IMR-90 (cell line): ENCODE results near the gene RCN2. TPM values are rescaled to one million over a fixed set of nuclear protein-coding genes. Genes with fewer than 3 reads are reported as not detected.

Experiments used
- ATAC-seq: fragments of 200-7000 bp; cut with Tn5 transposase; 2 replicates; pipeline ENCODE4 v1.9.1; 2020; ENCODE audit warnings: low read depth, mild to moderate bottlenecking, moderate library complexity
- BruUV-seq: library from RNA; stranded (reverse); fragments of 400-500 nt; replicated peaks from 2 replicates; lab custom pipeline; 2021; lab: Mats Ljungman, UMichigan
- CTCF ChIA-PET: fragments of 300-600 bp; formaldehyde crosslinking; extraction: SDS; loops from one replicate; lab custom pipeline; 2021; ENCODE audit warnings: antibody characterized with exemption; lab: Yijun Ruan, JAX
- POLR2A ChIA-PET: fragments of 300-600 bp; sonication (Branson Sonifier 250); formaldehyde crosslinking; loops from one replicate; lab custom pipeline; 2022; ENCODE audit warnings: antibody characterized with exemption; ENCODE audit not compliant: unreplicated experiment; lab: Charles Lee
- DNase-seq: peaks from one replicate; pipeline ENCODE4 v3.0.0; 2013
- H2AFZ ChIP-seq: replicated peaks from 2 replicates; pipeline ENCODE3; 2013; ENCODE audit warnings: low read length, mild to moderate bottlenecking; ENCODE audit not compliant: poor library complexity
- H2AK5ac ChIP-seq: 2 replicates; pipeline ENCODE4 v1.6.1; 2013; ENCODE audit warnings: low read depth, low read length, inconsistent platforms
- H2AK9ac ChIP-seq: replicated peaks from 2 replicates; pipeline ENCODE3; 2013; ENCODE audit warnings: mild to moderate bottlenecking, low read depth, low read length, moderate library complexity; ENCODE audit not compliant: poor library complexity
- H2BK120ac ChIP-seq: 2 replicates; pipeline ENCODE4 v1.6.1; 2013; ENCODE audit warnings: low read depth, low read length, inconsistent platforms
- H2BK15ac ChIP-seq: 3 replicates; pipeline ENCODE4 v1.6.1; 2013; ENCODE audit warnings: low read depth, low read length, inconsistent platforms
- H2BK20ac ChIP-seq: 2 replicates; pipeline ENCODE4 v1.6.1; 2013; ENCODE audit warnings: low read depth, mild to moderate bottlenecking, inconsistent platforms, low read length, moderate library complexity
- H2BK5ac ChIP-seq: 2 replicates; pipeline ENCODE4 v1.6.1; 2013; ENCODE audit warnings: mild to moderate bottlenecking, low read depth, low read length, inconsistent platforms; ENCODE audit not compliant: poor library complexity, severe bottlenecking
- H3K14ac ChIP-seq: replicated peaks from 2 replicates; pipeline ENCODE4 v1.6.1; 2013; ENCODE audit warnings: low read depth, low read length, inconsistent platforms
- H3K18ac ChIP-seq: 2 replicates; pipeline ENCODE4 v1.6.1; 2013; ENCODE audit warnings: low read depth, low read length, control low read depth
- H3K23ac ChIP-seq: 2 replicates; pipeline ENCODE4 v1.6.1; 2013; ENCODE audit warnings: low read depth, low read length, inconsistent platforms
- H3K27ac ChIP-seq: 2 replicates; pipeline ENCODE4 v1.5.1; 2013; ENCODE audit warnings: mild to moderate bottlenecking, control low read depth, low read length; ENCODE audit not compliant: insufficient read depth
- H3K27me3 ChIP-seq: 2 replicates; pipeline ENCODE4 v1.6.1; 2013; ENCODE audit warnings: low read length; ENCODE audit not compliant: control insufficient read depth, insufficient read depth
- H3K36me3 ChIP-seq: 2 replicates; pipeline ENCODE4 v1.6.1; 2013; ENCODE audit warnings: low read length, mixed read lengths; ENCODE audit not compliant: control insufficient read depth, insufficient read depth
- H3K4ac ChIP-seq: 2 replicates; pipeline ENCODE4 v1.6.1; 2013; ENCODE audit warnings: low read depth, low read length, inconsistent platforms
- H3K4me1 ChIP-seq: 2 replicates; pipeline ENCODE4 v1.6.1; 2013; ENCODE audit warnings: low read length, mixed read lengths; ENCODE audit not compliant: control insufficient read depth, insufficient read depth
- H3K4me2 ChIP-seq: 2 replicates; pipeline ENCODE4 v1.6.1; 2013; ENCODE audit warnings: low read depth, mild to moderate bottlenecking, control low read depth, low read length, moderate library complexity
- H3K4me3 ChIP-seq: 2 replicates; pipeline ENCODE4 v1.5.1; 2013; ENCODE audit warnings: low read depth, mild to moderate bottlenecking, control low read depth, low read length, moderate library complexity; ENCODE audit not compliant: insufficient read depth
- H3K56ac ChIP-seq: 2 replicates; pipeline ENCODE4 v1.6.1; 2013; ENCODE audit warnings: low read length, inconsistent platforms; ENCODE audit not compliant: insufficient read depth; ENCODE audit errors: extremely low read depth
- H3K79me1 ChIP-seq, 2 experiments: 2 replicates each; pipeline ENCODE4 v1.6.1; 2013; ENCODE audit warnings: low read length in 2 of 2, inconsistent platforms in 1 of 2, low read depth in 1 of 2
- H3K9ac ChIP-seq: 2 replicates; pipeline ENCODE4 v1.6.1; 2013; ENCODE audit warnings: low read depth, low read length, control low read depth
- H3K9me1 ChIP-seq: 2 replicates; pipeline ENCODE4 v1.6.1; 2013; ENCODE audit warnings: low read length, inconsistent platforms; ENCODE audit not compliant: insufficient read depth
- H3K9me3 ChIP-seq: 2 replicates; pipeline ENCODE4 v1.6.1; 2013; ENCODE audit warnings: low read length; ENCODE audit not compliant: control insufficient read depth, insufficient read depth
- H4K20me1 ChIP-seq: 2 replicates; pipeline ENCODE4 v1.6.1; 2013; ENCODE audit warnings: low read length, inconsistent platforms; ENCODE audit not compliant: insufficient read depth
- H4K5ac ChIP-seq: 2 replicates; pipeline ENCODE4 v1.6.1; 2013; ENCODE audit warnings: mild to moderate bottlenecking, low read depth, low read length, control low read depth
- H4K8ac ChIP-seq, 2 experiments: 2 replicates each; pipeline ENCODE4 v1.6.1; 2013; ENCODE audit warnings: low read depth in 2 of 2, low read length in 2 of 2, control low read depth in 1 of 2, inconsistent platforms in 1 of 2
- H4K91ac ChIP-seq: 2 replicates; pipeline ENCODE4 v1.6.1; 2013; ENCODE audit warnings: low read depth, low read length, inconsistent platforms; ENCODE audit not compliant: insufficient read depth
- BHLHE40 ChIP-seq: fragments of 150-350 bp; IDR thresholded peaks from 2 replicates; pipeline ENCODE4 v1.6.1; 2016; ENCODE audit warnings: mild to moderate bottlenecking, low read depth, low read length
- CEBPB ChIP-seq: IDR thresholded peaks from 2 replicates; pipeline ENCODE4 v1.6.1; 2012; ENCODE audit warnings: low read depth, low read length, improper control_type of control experiment
- CHD1 ChIP-seq: IDR thresholded peaks from 2 replicates; pipeline ENCODE4 v1.6.1; 2012; ENCODE audit warnings: low read depth, low read length, improper control_type of control experiment
- ELK1 ChIP-seq: fragments of 150-350 bp; IDR thresholded peaks from 2 replicates; pipeline ENCODE4 v1.6.1; 2016; ENCODE audit warnings: low read depth, mild to moderate bottlenecking, low read length, moderate library complexity, borderline replicate concordance
- FOS ChIP-seq: fragments of 150-350 bp; IDR thresholded peaks from 2 replicates; pipeline ENCODE4 v1.6.1; 2016; ENCODE audit warnings: low read depth, low read length
- MAFK ChIP-seq: IDR thresholded peaks from 2 replicates; pipeline ENCODE4 v1.6.1; 2012; ENCODE audit warnings: low read depth, low read length, improper control_type of control experiment
- MAZ ChIP-seq: IDR thresholded peaks from 2 replicates; pipeline ENCODE4 v1.6.1; 2012; ENCODE audit warnings: low read depth, mild to moderate bottlenecking, low read length, improper control_type of control experiment, moderate library complexity, borderline replicate concordance
- MXI1 ChIP-seq: IDR thresholded peaks from 2 replicates; pipeline ENCODE4 v1.6.1; 2012; ENCODE audit warnings: low read depth, mild to moderate bottlenecking, low read length, moderate library complexity, borderline replicate concordance
- NFE2L2 ChIP-seq: fragments of 150-350 bp; IDR thresholded peaks from 2 replicates; pipeline ENCODE4 v1.6.1; 2016; ENCODE audit warnings: low read depth, mild to moderate bottlenecking, low read length
- POLR2A ChIP-seq: IDR thresholded peaks from 2 replicates; pipeline ENCODE4 v1.6.1; 2012; ENCODE audit warnings: mild to moderate bottlenecking, low read depth, low read length
- RAD21 ChIP-seq: IDR thresholded peaks from 2 replicates; pipeline ENCODE4 v1.6.1; 2012; ENCODE audit warnings: low read length, improper control_type of control experiment
- RCOR1 ChIP-seq: IDR thresholded peaks from 2 replicates; pipeline ENCODE4 v1.6.1; 2012; ENCODE audit warnings: mild to moderate bottlenecking, low read length, improper control_type of control experiment; ENCODE audit not compliant: insufficient replicate concordance
- RFX5 ChIP-seq: IDR thresholded peaks from 2 replicates; pipeline ENCODE4 v1.8.0; 2012; ENCODE audit warnings: low read depth, mild to moderate bottlenecking, low read length, moderate library complexity
- SMC3 ChIP-seq: fragments of 150-350 bp; IDR thresholded peaks from 2 replicates; pipeline ENCODE4 v1.6.1; 2016; ENCODE audit warnings: low read depth, mild to moderate bottlenecking, antibody characterized with exemption, low read length, moderate library complexity
- WGBS, 2 experiments: methylation state at CpG; one replicate each; pipeline versions ENCODE4 v1.1.5 to v1.1.7; 2013; ENCODE audit warnings: missing lambda C conversion rate in 2 of 2; ENCODE audit not compliant: insufficient read length in 1 of 2; ENCODE audit errors: extremely low coverage in 2 of 2; 5-methylcytosine and 5-hydroxymethylcytosine counted together
- dilution Hi-C: fragments of 300-500 bp; cut with HindIII; formaldehyde crosslinking; loops from one replicate; pipeline ENCODE4 v1.14.3; 2018; ENCODE audit warnings: low sequenced_read_pairs; ENCODE audit not compliant: unreplicated experiment
- in situ Hi-C: fragments of 300-500 bp; cut with MboI; formaldehyde crosslinking; loops from 3 replicates; pipeline ENCODE4 v1.14.3; 2019; ENCODE audit warnings: low sequenced_read_pairs, inconsistent platforms, mixed read lengths
- intact Hi-C: fragments of 100-400 bp; cut with micrococcal nuclease; formaldehyde crosslinking; loops from 2 replicates; pipeline ENCODE4 v1.10.0; 2022
- polyA plus RNA-seq, 3 experiments: library from polyadenylated mRNA; depleted of rRNA; stranded (reverse); fragments of >200 nt; gene quantifications; 2 replicates each; pipeline ENCODE4 v1.2.3, GENCODE V29; 2012; ENCODE audit warnings: low replicate concordance in 1 of 3
- total RNA-seq: library from RNA; depleted of rRNA; stranded (reverse); fragments of >200 nt; gene quantifications from 2 replicates; pipeline ENCODE4 v1.2.3, GENCODE V29; 2012
- TF ChIP-seq, protein P1 (sequence below): conservative IDR thresholded peaks from 2 replicates; pipeline ENCODE4 v1.5.1; 2012; ENCODE audit warnings: mild to moderate bottlenecking, low read depth, low read length, improper control_type of control experiment
- TF ChIP-seq, protein P2 (sequence below): fragments of 150-350 bp; IDR thresholded peaks from 2 replicates; pipeline ENCODE4 v1.6.1; 2017; ENCODE audit warnings: mild to moderate bottlenecking, antibody characterized with exemption, low read length, low read depth

Gene RCN2
- total and polyA plus RNA-seq, 2 of the 4 experiments (the other 2 are of a cell fraction): 12.0 to 56.5 TPM

GRCh38 chr15:76998663-76999285, 67.2 kb downstream of the RCN2 start:
- H3K9me1 ChIP-seq: 0 out of 2 replicates have a peak, but pooled peaks cover 3% of the 10 kb centered on the region
- no peaks in the 10 kb centered on the region for H3K9me3 ChIP-seq
- no peak overlapping the region for H4K8ac ChIP-seq
- no peak overlapping the region for H3K4ac ChIP-seq
- no peak overlapping the region for H3K4me2 ChIP-seq
- H3K56ac ChIP-seq: no peak overlapping the region
- ChIA-PET POLR2A (no interaction called here), CTCF (interaction anchor here (0.6 to 0.7 kb wide), 2 partner anchors 23 to 29 kb away, joined by 3 read pairs; no protein-coding TSS in a partner anchor)
- intact Hi-C loops (no loop called here), in situ Hi-C loops (no loop called here), dilution Hi-C loops (no loop called here)
- 55% methylated on average over 2 of the region's 8 CpGs; no CpG with 5 or more reads in 1 of the 2 experiments for WGBS, 2 experiments
- H3K36me3 ChIP-seq: no peaks in the 10 kb centered on the region
- no peak overlapping the region for H3K4me3 ChIP-seq
- H4K91ac ChIP-seq: no peak overlapping the region
- H3K27me3 ChIP-seq: peaks cover 12% of the 10 kb centered on the region; the same call in 1 of the 2 replicates
- H4K20me1 ChIP-seq: no peaks in the 10 kb centered on the region
- DNase-seq (no peak), ATAC-seq (no peak)
- no TSS peak for BruUV-seq
- H3K79me1 ChIP-seq: no peaks in the 10 kb centered on the region
- TF ChIP-seq CHD1: no peak
- TF ChIP-seq RCOR1: no peak
- TF ChIP-seq, protein P1, sequence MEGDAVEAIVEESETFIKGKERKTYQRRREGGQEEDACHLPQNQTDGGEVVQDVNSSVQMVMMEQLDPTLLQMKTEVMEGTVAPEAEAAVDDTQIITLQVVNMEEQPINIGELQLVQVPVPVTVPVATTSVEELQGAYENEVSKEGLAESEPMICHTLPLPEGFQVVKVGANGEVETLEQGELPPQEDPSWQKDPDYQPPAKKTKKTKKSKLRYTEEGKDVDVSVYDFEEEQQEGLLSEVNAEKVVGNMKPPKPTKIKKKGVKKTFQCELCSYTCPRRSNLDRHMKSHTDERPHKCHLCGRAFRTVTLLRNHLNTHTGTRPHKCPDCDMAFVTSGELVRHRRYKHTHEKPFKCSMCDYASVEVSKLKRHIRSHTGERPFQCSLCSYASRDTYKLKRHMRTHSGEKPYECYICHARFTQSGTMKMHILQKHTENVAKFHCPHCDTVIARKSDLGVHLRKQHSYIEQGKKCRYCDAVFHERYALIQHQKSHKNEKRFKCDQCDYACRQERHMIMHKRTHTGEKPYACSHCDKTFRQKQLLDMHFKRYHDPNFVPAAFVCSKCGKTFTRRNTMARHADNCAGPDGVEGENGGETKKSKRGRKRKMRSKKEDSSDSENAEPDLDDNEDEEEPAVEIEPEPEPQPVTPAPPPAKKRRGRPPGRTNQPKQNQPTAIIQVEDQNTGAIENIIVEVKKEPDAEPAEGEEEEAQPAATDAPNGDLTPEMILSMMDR: no peak
- no peak for TF ChIP-seq RAD21
- no peak for TF ChIP-seq FOS
- no peak for TF ChIP-seq CEBPB
- TF ChIP-seq BHLHE40: no peak
- TF ChIP-seq NFE2L2: no peak
- no peak for TF ChIP-seq MXI1
- TF ChIP-seq MAZ: no peak
- TF ChIP-seq, protein P2, sequence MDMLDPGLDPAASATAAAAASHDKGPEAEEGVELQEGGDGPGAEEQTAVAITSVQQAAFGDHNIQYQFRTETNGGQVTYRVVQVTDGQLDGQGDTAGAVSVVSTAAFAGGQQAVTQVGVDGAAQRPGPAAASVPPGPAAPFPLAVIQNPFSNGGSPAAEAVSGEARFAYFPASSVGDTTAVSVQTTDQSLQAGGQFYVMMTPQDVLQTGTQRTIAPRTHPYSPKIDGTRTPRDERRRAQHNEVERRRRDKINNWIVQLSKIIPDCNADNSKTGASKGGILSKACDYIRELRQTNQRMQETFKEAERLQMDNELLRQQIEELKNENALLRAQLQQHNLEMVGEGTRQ: no peak
- no peak for TF ChIP-seq SMC3
- TF ChIP-seq RFX5: no peak
- TF ChIP-seq MAFK: no peak
- no peak for TF ChIP-seq ELK1
- no peak for TF ChIP-seq POLR2A
- H3K23ac ChIP-seq: no peak overlapping the region
- H2AFZ ChIP-seq: no peak overlapping the region
- no peak overlapping the region for H3K14ac ChIP-seq
- no peak overlapping the region for H3K18ac ChIP-seq
- H2AK9ac ChIP-seq: no peak overlapping the region
- no peak overlapping the region for H3K27ac ChIP-seq
- no peak overlapping the region for H2BK120ac ChIP-seq
- H2BK15ac ChIP-seq: no peak overlapping the region
- H2BK5ac ChIP-seq: no peak overlapping the region
- peaks cover 8% of the 10 kb centered on the region for H3K4me1 ChIP-seq
- no peak overlapping the region for H3K9ac ChIP-seq
- H4K5ac ChIP-seq: no peak overlapping the region
- no peak overlapping the region for H2AK5ac ChIP-seq
- no peak overlapping the region for H2BK20ac ChIP-seq
